Endodermal cell (in vitro differentiated cells): Measurements from ENCODE around the gene TSHZ2. TPM values are rescaled to one million over a fixed set of nuclear protein-coding genes. Genes with fewer than 3 reads are reported as not detected.
A peak's percentile ranks its signal among the peaks of the same experiment; 100 is the strongest.

ENCODE experiments used
- DNase-seq: peaks from one replicate; pipeline ENCODE4 v3.0.0-alpha.2; 2017
- H3K27ac ChIP-seq: 2 replicates; pipeline ENCODE4 v1.5.1; 2013; ENCODE audit warnings: mild to moderate bottlenecking, low read depth, low read length, moderate library complexity
- H3K27me3 ChIP-seq: 2 replicates; pipeline ENCODE4 v1.6.1; 2013; ENCODE audit warnings: mild to moderate bottlenecking, low read length, moderate library complexity; ENCODE audit not compliant: insufficient read depth, control insufficient read depth, poor library complexity, severe bottlenecking
- H3K36me3 ChIP-seq: 2 replicates; pipeline ENCODE4 v1.7.0; 2013; ENCODE audit warnings: mild to moderate bottlenecking, low read length, moderate library complexity; ENCODE audit not compliant: control insufficient read depth, insufficient read depth
- H3K4me1 ChIP-seq: one replicate; pipeline ENCODE4 v1.7.0; 2013; ENCODE audit warnings: low read length; ENCODE audit not compliant: control insufficient read depth, insufficient read depth
- H3K4me3 ChIP-seq: 2 replicates; pipeline ENCODE4 v1.5.1; 2013; ENCODE audit warnings: mild to moderate bottlenecking, low read length, moderate library complexity
- H3K9ac ChIP-seq: 2 replicates; pipeline ENCODE4 v1.6.1; 2013; ENCODE audit warnings: mild to moderate bottlenecking, low read length, moderate library complexity; ENCODE audit not compliant: poor library complexity, severe bottlenecking; ENCODE audit errors: extremely low read depth
- H3K9me3 ChIP-seq: 2 replicates; pipeline ENCODE4 v1.6.1; 2013; ENCODE audit warnings: mild to moderate bottlenecking, low read length, moderate library complexity; ENCODE audit not compliant: control insufficient read depth
- H3K27ac Mint-ChIP-seq: 2 replicates; pipeline ENCODE4 v1.8.0; 2020; ENCODE audit warnings: mixed read lengths
- H3K27me3 Mint-ChIP-seq: 2 replicates; pipeline ENCODE4 v1.8.0; 2021; ENCODE audit warnings: mild to moderate bottlenecking, mixed read lengths; ENCODE audit not compliant: insufficient read depth
- H3K36me3 Mint-ChIP-seq: 2 replicates; pipeline ENCODE4 v1.8.0; 2020; ENCODE audit warnings: low read depth, mixed read lengths
- H3K4me1 Mint-ChIP-seq: 2 replicates; pipeline ENCODE4 v1.8.0; 2020; ENCODE audit warnings: mixed read lengths
- H3K4me3 Mint-ChIP-seq: 2 replicates; pipeline ENCODE4 v1.8.0; 2020; ENCODE audit warnings: mild to moderate bottlenecking, moderate library complexity, mixed read lengths
- H3K9me3 Mint-ChIP-seq: 2 replicates; pipeline ENCODE4 v1.8.0; 2020; ENCODE audit warnings: mild to moderate bottlenecking, mixed read lengths
- WGBS, 2 experiments: methylation state at CpG; one replicate each; pipeline versions ENCODE4 v1.1.5 to v1.1.7; 2013; ENCODE audit warnings: missing lambda C conversion rate in 2 of 2, mixed read lengths in 1 of 2; ENCODE audit not compliant: insufficient coverage in 1 of 2, insufficient read length in 1 of 2; 5-methylcytosine and 5-hydroxymethylcytosine counted together
- total RNA-seq, 2 donors: library from RNA; stranded (reverse); fragmentation: NEBNext Ultra II Directional in 1 of 2; extraction: Animal tissue kit (Norgen Biotek cat#: 25700) in 1 of 2; gene quantifications; 2 replicates in 1 of 2; 3 replicates in 1 of 2; pipeline ENCODE4 v1.2.1, GENCODE V29; 2021
- TF ChIP-seq, protein P1 (sequence below): fragments of 200-600 bp; sonication (generic); conservative IDR thresholded peaks from 2 replicates; pipeline ENCODE4 v1.5.0; 2021; ENCODE audit warnings: antibody characterized with exemption, mild to moderate bottlenecking

TSHZ2 gene
- total RNA-seq, 2 donors from 2014 or later = 0.07 to 0.31 TPM

DNA sequence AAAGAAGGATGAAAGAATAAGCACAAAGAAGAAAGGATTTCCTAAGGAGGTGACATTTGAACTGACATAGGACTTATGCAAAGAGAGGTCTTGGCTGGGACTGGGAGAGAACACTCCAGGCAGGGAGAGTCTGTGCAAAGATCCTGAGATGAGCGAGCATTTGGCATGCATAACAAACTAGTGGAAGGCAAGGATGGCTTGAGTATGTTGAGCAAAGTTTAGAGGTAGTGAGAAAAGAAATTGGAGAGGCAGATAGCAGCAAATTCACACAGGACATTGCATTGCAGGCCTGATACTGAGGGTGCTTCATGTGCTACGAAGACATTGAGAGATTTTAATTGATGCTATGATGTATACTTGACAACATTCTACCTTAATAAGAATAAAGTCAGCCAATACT, 383.6 kb downstream of the TSHZ2 start:
- H3K9me3 Mint-ChIP-seq = peaks cover 8% of the 10 kb centered on the region
- no peak for DNase-seq
- Histone ChIP-seq H3K4me3 (no peak overlapping the region), H3K9me3 (no peaks in the 10 kb centered on the region), H3K9ac (no peak overlapping the region), H3K27ac (no peak overlapping the region), H3K27me3 (no peaks in the 10 kb centered on the region), H3K36me3 (no peaks in the 10 kb centered on the region), H3K4me1 (no peaks in the 10 kb centered on the region)
- 91 to 97% methylated on average over 1 of the region's 2 CpGs for WGBS, 2 experiments
- H3K27ac Mint-ChIP-seq = no peak overlapping the region
- no peaks in the 10 kb centered on the region for H3K4me1 Mint-ChIP-seq
- no peak overlapping the region for H3K4me3 Mint-ChIP-seq
- no peaks in the 10 kb centered on the region for H3K27me3 Mint-ChIP-seq
- no peaks in the 10 kb centered on the region for H3K36me3 Mint-ChIP-seq
- TF ChIP-seq, protein P1, sequence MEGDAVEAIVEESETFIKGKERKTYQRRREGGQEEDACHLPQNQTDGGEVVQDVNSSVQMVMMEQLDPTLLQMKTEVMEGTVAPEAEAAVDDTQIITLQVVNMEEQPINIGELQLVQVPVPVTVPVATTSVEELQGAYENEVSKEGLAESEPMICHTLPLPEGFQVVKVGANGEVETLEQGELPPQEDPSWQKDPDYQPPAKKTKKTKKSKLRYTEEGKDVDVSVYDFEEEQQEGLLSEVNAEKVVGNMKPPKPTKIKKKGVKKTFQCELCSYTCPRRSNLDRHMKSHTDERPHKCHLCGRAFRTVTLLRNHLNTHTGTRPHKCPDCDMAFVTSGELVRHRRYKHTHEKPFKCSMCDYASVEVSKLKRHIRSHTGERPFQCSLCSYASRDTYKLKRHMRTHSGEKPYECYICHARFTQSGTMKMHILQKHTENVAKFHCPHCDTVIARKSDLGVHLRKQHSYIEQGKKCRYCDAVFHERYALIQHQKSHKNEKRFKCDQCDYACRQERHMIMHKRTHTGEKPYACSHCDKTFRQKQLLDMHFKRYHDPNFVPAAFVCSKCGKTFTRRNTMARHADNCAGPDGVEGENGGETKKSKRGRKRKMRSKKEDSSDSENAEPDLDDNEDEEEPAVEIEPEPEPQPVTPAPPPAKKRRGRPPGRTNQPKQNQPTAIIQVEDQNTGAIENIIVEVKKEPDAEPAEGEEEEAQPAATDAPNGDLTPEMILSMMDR = no peak

DNA sequence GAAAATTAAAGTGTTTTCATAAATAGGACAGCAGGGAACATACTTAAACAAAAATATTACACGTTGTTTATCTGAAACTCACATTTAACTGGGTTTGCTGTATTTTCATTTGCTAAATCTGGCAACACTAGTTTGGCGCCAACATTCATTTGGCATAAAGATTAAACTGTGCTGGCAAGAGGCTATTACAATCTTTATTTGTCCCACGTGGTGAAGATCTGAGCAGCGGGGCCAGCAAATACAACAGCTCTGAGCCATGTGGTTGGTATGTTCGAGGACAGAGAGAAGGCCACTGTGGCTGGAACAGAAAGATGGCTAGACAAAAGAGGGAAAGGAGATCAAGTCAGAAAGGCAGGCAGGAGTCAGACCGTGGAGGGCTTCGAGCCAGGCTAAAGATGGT, 387.3 kb downstream of the TSHZ2 start:
- DNase-seq = no peak
- TF ChIP-seq, protein P1 = no peak
- Histone ChIP-seq H3K27ac (no peak overlapping the region), H3K9me3 (no peaks in the 10 kb centered on the region), H3K9ac (no peak overlapping the region), H3K4me1 (no peaks in the 10 kb centered on the region), H3K4me3 (no peak overlapping the region), H3K36me3 (no peaks in the 10 kb centered on the region), H3K27me3 (no peaks in the 10 kb centered on the region)
- H3K27me3 Mint-ChIP-seq = no peaks in the 10 kb centered on the region
- WGBS, 2 experiments = 88 to 91% methylated on average over 7 of the region's 7 CpGs
- no peaks in the 10 kb centered on the region for H3K36me3 Mint-ChIP-seq
- no peak overlapping the region for H3K4me3 Mint-ChIP-seq
- H3K4me1 Mint-ChIP-seq = no peaks in the 10 kb centered on the region
- no peak overlapping the region for H3K27ac Mint-ChIP-seq
- peaks cover 8% of the 10 kb centered on the region for H3K9me3 Mint-ChIP-seq

DNA sequence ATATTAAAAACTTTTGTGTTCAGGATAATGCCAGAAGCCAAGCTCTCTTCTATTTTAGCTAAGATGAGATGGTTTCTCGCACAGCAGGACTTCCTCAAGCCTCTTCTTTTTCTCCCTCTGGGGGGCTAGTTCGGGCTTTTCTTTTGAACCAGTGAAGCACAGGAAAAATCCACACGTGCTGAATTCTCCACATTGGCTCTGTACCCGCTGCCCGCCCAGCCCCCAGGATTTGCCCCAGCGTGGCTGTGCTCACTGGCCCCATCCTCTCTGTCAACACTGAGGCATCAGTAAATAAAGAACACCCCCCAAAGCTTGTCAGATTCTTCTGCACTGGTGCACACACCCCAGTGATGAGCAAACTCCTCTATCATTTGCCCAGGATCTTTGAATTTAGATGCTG, 388.7 kb downstream of the TSHZ2 start:
- no peaks in the 10 kb centered on the region for H3K4me1 ChIP-seq
- no peaks in the 10 kb centered on the region for H3K4me1 Mint-ChIP-seq
- peaks cover 6% of the 10 kb centered on the region for H3K9me3 Mint-ChIP-seq
- no peaks in the 10 kb centered on the region for H3K36me3 Mint-ChIP-seq
- H3K36me3 ChIP-seq = no peaks in the 10 kb centered on the region
- no peak overlapping the region for H3K4me3 Mint-ChIP-seq
- no peak overlapping the region for H3K27ac ChIP-seq
- H3K9me3 ChIP-seq = no peaks in the 10 kb centered on the region
- WGBS, 2 experiments = 31 to 52% methylated on average over 4 to 6 of the region's 6 CpGs
- peak overlapping the region; percentile 49 for H3K27ac Mint-ChIP-seq
- DNase-seq = no peak
- no peaks in the 10 kb centered on the region for H3K27me3 Mint-ChIP-seq
- TF ChIP-seq, protein P1 = no peak
- no peaks in the 10 kb centered on the region for H3K27me3 ChIP-seq
- no peak overlapping the region for H3K4me3 ChIP-seq
- no peak overlapping the region for H3K9ac ChIP-seq
